HG02678 (cell line): Measurements from ENCODE around the gene SKIDA1.

Experiments
- ATAC-seq: cut with Tn5 transposase; IDR thresholded peaks from one replicate; pipeline ENCODE4 v1.9.1; 2021; ENCODE audit warnings: mild to moderate bottlenecking, moderate library complexity; ENCODE audit not compliant: unreplicated experiment

SKIDA1 gene

DNA sequence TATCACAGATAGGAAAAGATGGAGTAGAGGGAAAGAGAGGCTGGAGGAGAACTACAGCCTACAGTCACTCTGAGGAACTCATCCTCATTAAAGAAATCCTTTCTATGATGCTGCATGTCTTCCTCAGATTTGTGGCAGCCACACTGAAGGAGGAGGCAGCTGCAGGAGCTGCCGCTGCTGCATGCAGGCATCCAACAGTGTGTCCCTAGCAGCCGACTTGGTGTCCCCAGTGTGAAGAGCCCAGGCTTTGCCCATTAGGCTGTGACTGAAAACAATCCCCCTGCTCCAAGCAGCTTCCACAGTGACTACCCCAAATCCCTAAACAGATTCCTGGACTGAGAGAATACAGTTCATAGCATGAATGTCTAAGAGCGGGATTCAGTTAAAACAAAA lies 23.1 kb downstream of the SKIDA1 start:
- no peak for ATAC-seq

DNA sequence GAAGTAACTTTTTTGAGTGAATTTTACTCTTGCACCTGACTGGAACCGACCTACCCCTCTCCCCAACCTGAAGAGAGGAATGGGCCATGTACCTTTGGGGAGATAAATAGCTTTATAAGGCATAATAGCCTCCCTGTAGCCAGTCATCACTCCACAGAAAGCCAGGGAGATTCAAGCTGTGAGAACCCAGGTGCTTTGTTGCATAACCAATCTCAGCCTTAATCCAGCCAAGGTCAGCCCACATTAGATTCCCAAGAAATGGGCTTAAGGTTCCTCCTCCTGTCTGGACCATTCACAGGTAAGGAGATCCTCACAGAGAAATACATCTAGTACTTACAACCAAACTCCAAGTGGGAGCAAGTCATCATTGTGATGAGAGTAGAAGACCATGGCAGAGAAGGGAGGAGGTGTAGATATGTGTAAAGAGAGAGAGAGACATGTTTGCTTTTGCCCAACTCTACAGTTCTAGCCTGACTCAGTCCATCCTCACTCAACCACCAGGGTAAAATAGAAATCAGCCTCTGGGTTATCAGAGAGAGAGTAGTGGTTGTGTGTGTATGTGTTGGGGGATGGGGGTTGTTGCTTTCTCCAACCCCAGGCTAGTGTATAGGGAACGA lies 23.6 kb downstream of the SKIDA1 start:
- ATAC-seq = no peak

DNA sequence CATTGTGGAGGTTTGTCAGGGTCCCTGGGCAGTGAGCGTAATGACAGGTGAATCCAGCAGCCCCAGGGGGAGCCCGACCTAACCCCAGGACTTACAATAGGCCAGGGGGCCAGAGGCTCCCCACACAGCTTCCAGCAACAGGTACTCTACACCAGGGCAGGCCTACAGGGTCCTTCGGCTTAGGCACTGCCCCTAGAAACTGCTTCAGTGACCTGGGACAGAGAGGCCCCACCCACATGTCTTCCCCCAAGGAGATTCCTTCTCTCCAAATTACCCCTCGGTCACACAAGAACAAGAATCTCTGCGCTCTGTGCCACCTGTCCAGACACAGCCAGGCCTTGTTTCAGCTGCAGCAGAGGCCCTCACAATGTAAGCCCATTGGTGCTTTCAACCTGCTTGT lies 24.4 kb downstream of the SKIDA1 start:
- ATAC-seq = no peak

DNA sequence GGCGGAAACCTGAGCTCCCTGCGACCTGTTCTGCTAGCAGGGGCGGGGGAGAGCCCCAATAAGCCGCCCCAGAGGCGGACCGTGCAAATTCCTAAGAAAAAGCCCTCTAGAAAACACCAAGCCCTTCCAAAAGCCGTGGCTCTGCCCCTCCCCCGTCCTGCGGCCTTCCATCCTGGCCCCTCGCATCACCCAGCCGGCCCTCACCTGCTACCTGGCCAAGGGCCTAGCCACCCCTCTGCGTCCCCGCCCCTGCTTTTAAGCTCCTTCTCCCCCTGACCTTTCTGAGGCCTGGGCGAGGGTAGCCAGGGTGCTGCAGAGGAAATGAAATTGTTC lies 24.9 kb downstream of the SKIDA1 start:
- ATAC-seq = no peak

DNA sequence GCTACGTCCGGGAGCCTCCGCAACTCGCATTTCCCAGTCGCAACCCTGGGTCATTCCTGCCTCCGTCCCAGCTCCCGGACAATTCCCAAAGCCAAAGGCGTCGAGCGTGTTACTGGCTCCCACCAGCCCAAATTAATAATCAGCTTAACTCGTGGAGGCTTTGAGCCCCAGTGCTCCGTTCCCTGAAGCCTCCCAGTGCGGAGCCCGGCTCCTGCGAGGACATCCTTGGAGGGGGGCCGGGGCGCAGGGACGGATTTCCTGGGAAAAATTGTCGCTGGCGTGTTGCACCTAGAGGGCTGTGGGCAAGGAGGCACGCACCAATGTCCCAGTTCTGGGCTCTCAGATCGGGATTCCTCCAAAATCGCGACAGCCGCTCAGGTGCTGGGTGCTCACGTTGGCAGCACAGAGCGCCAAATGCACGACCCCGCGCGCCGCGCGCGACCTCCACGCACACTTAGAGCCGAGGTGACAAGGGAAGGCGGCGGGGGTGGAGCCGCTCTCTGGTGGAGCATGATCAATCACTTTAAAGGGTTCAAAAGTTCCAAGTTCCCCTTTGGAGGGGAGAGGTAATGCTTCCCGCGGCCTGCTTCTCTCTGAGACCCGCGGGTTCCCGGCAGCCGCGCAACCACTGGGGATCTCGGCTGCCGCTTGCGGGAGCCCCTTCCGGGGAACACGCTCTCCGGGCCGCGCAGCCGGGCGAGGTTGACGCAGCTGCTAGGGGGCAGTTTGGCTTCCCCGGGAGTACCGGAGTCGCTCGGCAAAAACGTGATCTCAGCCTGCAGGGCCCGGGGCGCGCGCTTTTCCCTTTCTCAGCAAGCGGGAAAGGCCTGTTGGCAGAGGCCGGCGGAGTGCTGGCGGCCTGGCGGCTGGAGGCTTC lies 25.5 kb downstream of the SKIDA1 start:
- ATAC-seq = no peak

DNA sequence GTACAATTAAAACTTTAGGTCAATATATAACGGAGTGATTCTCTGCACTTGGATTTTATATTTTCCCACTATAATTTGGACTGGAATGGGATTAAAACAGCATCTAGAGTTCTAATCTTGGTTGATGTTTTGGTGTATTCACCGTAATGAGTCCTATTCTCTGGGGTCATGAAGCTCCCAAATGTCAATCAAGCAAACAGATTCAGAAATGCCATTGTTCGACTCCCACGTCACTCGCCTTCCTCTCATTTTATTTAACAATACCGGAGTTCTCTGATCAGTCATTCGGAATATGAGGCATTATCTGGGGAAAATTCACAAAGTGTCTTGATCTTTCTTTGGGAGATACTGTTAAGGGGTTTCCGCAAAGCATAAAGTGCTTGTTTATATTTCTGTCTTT lies 26.5 kb downstream of the SKIDA1 start:
- ATAC-seq = no peak

DNA sequence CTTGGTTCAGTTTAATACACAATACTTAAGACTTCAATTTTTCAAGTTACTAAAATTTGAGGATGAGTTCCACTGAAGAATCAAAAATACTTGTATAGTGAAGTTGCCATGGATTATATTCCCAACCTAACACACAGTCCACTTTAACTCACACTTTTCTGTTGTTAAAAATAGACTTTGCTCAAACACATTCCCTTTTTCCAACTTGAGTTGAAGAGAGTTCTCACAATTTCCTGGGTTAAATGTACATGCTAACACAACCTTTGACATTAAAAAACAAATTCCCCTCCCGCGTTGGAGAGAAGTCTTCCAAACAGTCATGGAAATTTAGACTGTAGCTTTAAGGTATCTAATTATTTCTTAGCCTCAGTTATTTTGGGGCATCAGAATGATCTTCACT lies 27.1 kb downstream of the SKIDA1 start:
- ATAC-seq = no peak

DNA sequence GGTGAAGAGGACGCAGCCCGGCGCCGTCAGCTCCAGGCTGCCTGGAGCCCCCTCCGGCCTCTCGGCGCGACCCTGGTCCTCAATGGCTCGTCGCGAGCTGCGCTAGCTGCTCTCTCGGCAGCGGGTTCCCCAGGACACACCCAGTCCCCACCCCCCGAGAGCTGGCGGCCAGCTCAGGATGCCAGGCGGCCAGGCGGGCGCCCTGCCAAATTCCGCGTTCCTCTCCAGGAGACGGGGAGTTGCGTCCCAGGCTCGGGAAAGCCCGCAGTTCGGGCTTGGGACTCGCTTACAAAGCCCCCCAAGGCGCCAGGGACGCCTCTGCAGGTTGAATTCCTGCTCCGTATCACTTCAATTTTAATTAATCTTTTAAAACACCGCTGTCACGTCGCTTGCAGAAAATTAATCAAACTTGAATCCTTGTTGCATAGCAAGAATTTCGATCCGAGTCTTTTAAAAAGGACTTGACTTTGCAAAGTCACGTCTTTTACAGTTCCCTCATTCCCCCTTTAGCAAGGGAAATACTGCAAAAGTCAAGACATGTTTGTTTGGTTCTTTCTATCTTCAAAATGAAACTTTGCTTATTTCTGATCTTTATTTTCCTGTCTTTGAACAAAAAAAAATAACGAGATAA lies 28.2 kb downstream of the SKIDA1 start:
- ATAC-seq = no peak

DNA sequence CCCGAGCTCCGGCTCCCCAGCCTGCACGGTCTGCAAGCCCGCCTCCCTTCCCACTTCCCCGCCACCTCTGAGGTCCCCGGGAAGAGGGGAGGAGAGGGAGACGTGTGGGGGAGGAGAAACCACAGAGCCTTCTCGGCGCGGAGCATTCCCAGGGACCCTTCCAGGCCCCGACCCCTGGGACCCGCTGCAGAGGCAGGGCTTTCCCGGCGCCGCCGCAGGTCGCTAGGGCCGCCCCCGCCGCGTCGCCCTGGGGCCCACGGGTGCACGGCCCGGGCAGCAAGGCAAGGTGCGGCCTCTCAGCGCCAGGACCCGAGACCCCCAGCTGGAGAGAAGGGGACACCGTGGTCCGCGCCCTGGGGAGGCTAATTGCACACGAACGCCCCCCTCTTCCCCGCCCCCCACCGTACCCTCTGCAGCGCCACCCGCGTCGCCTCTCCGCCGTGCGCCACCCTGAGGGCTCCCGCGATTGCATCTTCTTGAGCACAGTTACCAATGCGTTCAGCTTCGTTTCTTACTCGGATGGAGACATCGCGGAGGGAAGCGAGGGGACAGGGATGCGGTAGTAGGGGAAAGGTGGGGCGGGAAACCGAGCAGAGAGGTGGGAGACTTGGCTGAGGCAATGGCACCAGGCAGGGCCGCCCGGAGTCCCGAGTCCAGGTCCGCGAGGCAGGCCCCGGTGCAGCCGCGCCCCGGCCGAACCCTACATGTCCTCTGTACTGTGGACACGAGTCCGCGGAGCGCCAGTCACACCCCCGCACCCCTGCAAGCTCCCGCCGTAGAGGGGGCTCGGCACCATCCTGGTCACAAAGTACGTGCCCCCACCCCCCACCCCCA lies 28.9 kb downstream of the SKIDA1 start:
- peak; percentile 42 for ATAC-seq

DNA sequence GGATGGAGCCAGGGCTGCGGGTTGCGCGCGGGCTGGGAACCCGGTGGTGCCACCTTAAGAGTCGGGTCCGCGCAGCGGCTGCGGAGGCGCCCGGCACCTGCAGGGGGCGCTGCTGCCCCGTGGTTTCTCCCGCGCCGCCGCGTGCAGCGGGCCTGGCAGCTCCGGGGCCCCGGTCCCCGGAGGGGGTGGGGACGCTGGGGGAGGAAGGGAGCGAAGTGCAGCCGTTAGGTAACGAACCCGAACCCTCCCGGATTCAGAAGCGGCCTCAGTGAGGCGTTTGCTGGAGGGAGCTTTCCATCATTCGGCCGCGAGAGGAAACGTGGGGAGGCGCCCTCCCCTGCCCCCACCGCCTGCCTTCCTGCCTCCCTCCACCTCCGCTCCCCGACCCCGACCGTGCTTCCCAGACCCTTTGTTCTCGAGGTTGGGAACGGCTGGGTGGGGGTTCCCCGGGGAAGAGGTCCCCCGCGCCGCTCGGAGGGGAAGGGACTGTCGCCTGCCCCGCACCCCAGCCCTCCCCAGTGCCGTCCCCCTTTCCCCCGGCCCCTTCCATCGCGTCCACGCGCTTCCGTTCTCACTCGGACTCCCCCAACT lies 29.6 kb downstream of the SKIDA1 start:
- ATAC-seq = peak; percentile 80

DNA sequence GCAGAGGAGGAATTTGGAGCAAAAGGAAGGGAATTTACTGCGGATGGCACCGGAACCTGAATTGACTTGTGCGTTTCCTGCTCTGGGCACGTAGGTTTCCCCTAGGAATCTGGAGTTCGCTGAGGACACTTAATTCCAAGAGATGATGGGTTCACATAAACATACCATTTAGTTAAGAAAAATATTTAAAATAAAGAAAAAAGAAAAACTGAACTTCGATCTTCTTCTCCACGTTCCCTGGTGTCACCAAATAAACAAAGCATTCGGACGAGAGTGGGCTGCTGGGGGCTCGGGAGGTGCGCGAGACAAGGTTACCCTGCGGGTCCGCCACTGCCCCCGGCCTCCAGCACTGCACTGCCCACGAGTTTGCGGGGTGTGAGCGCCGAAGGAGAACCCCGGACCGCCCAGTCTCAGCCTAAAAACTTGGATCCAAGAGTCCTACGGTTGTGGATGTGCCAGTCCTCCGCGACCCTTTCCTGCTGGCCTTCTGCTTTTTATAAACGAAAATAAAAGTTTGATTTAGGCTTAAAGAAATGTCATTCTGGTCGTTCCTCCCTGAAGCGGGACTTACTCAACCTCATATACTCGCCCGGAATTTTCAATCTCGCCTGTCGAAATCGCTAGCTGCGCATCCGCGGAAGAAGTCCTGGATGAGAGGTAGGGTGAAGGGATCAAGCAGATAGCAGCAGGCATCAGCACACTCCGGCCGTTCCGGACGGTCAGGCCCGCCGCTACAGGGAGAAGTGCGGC lies 30.3 kb downstream of the SKIDA1 start:
- ATAC-seq = peak; percentile 2

DNA sequence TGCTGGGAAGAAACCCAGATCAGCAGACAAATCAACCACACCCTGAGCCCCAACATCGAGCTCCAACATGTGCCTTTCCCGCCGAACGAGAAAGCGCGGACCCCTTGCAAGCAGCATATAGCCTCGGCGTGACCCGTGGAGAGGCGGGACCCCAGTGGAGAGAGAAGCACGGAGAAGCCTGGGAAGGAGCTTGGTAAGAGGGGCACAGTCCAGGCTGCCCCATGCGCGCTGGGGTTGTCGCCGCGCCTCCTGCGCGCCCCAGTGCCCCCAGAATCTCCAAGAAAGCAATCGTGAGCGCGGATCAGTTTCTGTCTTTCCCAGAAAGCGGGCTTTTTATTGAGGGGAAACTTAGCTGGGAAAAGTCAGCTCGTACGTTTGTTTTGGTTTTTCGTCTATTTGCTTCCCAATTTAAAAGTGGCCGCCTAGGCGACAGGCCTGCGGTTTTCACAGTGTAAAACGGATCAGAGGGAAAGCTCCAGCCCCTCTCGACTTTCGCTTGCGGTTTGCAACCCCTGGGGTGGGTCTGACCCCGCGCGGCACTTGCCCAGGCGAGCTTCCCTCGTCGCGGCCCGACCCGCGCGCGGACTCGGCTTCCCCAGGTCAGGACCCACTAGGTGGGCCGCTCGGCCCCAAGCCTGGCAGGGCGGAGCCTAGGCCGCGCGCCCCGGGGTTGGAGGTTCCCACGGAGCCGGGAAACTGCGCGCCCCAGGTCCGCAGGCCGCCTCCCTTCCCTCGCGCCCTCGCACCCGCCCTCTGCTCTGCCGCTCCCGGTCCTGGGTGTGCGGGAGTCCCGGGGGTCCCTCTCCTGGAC lies 31.1 kb downstream of the SKIDA1 start:
- no peak for ATAC-seq

DNA sequence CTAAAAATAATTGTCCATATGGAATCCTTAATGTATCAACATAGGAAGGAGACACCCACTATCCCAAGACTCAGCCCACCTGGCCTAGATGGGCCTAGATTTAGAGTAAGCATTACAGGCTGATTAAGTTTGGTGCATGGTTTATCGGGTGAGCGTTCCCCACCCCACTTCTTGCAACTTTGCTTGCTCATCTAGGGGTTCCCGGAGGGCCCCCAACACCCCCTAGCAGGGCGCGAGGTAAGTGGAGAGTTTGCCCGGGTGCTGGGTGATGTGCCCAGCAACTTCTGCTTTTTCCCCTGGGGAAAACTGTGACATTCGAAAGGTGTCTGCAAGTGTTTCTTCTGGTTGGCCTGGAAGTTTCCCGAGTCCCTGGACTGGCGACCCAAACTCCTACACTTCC lies 31.7 kb downstream of the SKIDA1 start:
- no peak for ATAC-seq

DNA sequence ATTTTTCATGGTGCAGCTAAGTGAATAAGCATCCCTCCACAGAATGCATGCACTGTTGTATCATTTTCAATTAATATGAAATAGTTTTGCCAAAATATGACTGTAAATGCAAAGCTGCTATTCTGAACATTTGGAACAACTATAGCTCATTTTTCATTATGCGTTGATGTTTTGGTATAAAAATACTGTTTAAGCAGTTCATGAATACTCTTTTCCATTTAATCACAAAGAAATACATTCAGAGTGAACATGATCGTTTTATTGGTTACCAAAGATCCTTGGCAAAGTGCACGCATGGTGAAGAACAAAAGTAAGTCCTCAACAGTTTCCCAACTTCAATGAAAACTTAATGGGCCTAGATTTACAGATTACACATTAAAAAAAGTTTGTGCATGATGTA lies 33.1 kb downstream of the SKIDA1 start:
- ATAC-seq = no peak

DNA sequence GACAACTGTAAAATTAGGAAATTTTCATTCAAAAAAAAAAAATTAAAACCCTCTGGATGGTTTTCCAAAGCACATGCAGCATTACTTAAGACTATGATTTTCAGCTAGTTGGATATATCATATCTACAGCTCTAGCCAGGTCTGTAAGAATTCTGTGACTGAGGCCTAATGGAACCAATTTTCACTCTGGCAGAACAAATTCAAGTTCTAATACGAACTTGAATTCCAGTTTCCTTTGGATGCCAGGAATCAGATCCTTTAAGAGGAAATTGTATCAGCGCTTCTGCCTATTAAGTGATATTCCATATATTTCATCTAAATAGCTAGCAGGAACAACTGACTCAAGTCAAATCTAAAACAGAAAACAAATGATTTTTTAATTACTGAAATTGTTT lies 34.8 kb downstream of the SKIDA1 start:
- ATAC-seq = no peak

DNA sequence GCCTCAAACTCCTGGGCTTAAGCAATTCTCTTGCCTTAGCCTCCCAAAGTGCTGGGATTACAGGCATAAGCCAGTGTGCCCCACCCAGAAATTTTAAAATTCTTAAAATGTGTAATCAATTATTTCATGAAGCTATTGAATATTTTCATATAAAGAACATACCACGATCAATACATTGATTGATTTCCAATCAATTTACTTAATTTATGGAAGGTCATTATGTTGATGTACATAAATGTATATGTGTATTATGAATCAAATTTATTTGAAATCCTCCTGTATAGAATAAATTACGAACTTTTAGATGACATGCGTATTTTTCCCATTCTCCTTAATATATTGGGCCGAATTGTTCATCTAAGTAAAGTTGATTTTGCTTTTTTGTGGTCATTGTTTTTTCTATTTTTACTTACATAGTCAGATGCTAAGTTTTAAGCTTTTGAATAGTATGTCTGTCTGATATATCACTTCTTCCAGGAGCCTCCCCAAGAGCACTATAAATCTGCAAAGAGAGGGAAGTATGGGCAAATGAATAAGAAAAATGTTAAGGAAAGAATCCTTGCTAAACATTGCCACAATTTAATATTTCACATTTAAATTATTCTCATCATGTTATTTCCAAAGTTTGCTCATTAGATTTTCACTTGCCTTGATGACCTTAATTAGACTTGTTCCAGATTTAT lies 35.3 kb downstream of the SKIDA1 start:
- no peak for ATAC-seq

DNA sequence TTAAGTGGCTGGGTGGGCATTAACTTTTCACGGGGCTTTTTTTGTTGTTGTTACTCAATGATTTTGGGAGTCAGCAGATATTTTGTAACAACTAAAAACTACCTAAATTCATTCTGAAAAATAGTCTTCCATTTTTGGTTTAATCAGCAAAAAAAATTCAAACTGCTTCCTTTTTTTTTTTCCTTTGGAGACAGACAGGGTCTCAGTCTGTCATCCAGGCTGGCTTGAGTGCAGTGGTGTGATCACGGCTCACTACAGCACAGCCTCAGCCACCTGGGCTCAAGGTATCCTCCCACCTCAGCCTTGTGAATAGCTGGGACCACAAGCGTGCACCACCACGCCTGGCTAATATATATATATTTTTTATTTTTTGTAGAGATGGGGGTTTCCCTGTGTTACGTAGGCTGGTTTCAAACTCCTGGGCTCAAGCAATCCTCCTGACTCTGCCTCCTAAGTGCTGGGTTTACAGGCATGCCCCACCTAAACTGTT lies 36.5 kb downstream of the SKIDA1 start:
- no peak for ATAC-seq

DNA sequence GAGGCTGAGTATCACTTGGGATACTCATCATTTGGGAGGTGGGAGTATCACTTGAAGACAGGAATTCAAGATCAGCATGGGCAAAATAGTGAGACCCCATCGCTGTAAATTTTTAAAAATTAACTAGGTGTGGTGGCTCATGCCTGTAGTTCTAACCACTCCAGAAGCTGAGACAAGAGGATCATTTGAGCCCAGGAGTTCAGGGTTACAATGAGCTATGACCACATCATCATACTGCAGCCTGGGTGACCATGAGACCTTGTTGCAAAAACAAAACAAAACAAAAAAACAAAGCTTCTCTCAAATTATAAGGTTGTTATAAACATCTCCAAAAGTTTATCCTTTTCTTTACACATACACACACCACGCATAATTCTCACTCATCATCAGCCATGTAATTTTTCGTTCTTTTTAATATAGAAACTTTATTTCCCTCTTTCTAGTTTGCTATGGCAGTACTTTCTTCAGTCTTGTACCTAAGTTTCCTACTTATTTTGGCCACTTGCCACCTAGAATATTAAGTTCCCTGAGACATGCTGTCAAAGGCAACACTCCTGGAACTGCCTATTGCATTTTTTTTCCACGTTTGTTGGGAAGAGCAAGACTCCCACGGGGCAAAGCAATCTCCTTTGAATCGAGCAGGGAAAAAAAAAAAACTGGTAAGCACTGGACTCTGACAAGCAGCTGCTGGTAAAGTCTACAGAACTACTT lies 37.1 kb downstream of the SKIDA1 start:
- ATAC-seq = no peak
